ENCODE results near the gene SCUBE3.

Gene SCUBE3

GRCh38 chr6:35213824-35214756, at the start of gene SCUBE3:
SCUBE3 (plus strand) TSS chr6:35213956; CDS start chr6:35214419, 463 bp downstream.
- no peak for DNase-seq

GRCh38 chr6:35164277-35164676, 49.5 kb upstream of the SCUBE3 start:
- no peak for DNase-seq

GRCh38 chr6:35164868-35165267, 48.9 kb upstream of the SCUBE3 start:
- DNase-seq: no peak

GRCh38 chr6:35165630-35166071, 48.1 kb upstream of the SCUBE3 start:
- DNase-seq: no peak

GRCh38 chr6:35166116-35166515, 47.6 kb upstream of the SCUBE3 start:
- DNase-seq: no peak

GRCh38 chr6:35166520-35166919, 47.2 kb upstream of the SCUBE3 start:
- no peak for DNase-seq

- no peak for DNase-seq
Observed at GRCh38 chr6:35167505-35167904, 46.3 kb upstream of the SCUBE3 start.

GRCh38 chr6:35168461-35168861, 45.3 kb upstream of the SCUBE3 start:
- no peak for DNase-seq

GRCh38 chr6:35170166-35170565, 43.6 kb upstream of the SCUBE3 start:
- DNase-seq: no peak

- no peak for DNase-seq
Observed at GRCh38 chr6:35170891-35171290, 42.9 kb upstream of the SCUBE3 start.

GRCh38 chr6:35173044-35173426, 40.7 kb upstream of the SCUBE3 start:
- no peak for DNase-seq

- DNase-seq: no peak
Observed at GRCh38 chr6:35173427-35174087, 40.2 kb upstream of the SCUBE3 start.

- DNase-seq: no peak
Observed at GRCh38 chr6:35174088-35174434, 39.7 kb upstream of the SCUBE3 start.

- no peak for DNase-seq
Observed at GRCh38 chr6:35174501-35174900, 39.3 kb upstream of the SCUBE3 start.

- DNase-seq: no peak
Observed at GRCh38 chr6:35176301-35177024, 37.3 kb upstream of the SCUBE3 start.

- DNase-seq: no peak
Observed at GRCh38 chr6:35177157-35177556, 36.6 kb upstream of the SCUBE3 start.

GRCh38 chr6:35177596-35177995, 36.2 kb upstream of the SCUBE3 start:
- no peak for DNase-seq

GRCh38 chr6:35178012-35178411, 35.7 kb upstream of the SCUBE3 start:
- DNase-seq: no peak

GRCh38 chr6:35178932-35179832, 34.6 kb upstream of the SCUBE3 start:
- DNase-seq: no peak

- DNase-seq: no peak
Observed at GRCh38 chr6:35179901-35180535, 33.7 kb upstream of the SCUBE3 start.

- no peak for DNase-seq
Observed at GRCh38 chr6:35181308-35181932, 32.3 kb upstream of the SCUBE3 start.
